SK-N-SH (cell line): ENCODE measurements around the gene GSG1L2. TPM values are rescaled to one million over a fixed set of nuclear protein-coding genes. Genes with fewer than 3 reads are reported as not detected.

ENCODE experiments used
- CTCF ChIA-PET: fragments of 300-600, 350-600 bp; formaldehyde crosslinking; extraction: SDS; loops from one replicate; lab custom pipeline; 2021; lab: Yijun Ruan, JAX
- POLR2A ChIA-PET: fragments of 350-600 bp; sonication (Branson Sonifier 250); formaldehyde crosslinking; extraction: SDS; loops from one replicate; lab custom pipeline; 2020; ENCODE audit warnings: antibody characterized with exemption, inconsistent platforms; lab: Yijun Ruan, JAX
- DNase-seq: peaks from one replicate; pipeline ENCODE4 v3.0.0; 2012
- H2AFZ ChIP-seq: fragments of 200-600 bp; sonication (generic); 2 replicates; pipeline ENCODE4 v1.8.1; 2016; ENCODE audit warnings: antibody characterized with exemption, mild to moderate bottlenecking, low read depth
- H3F3A ChIP-seq: fragments of 200-600 bp; sonication (generic); replicated peaks from 2 replicates; pipeline ENCODE3; 2016; ENCODE audit warnings: antibody characterized with exemption, mild to moderate bottlenecking; ENCODE audit not compliant: insufficient read depth
- H3K27ac ChIP-seq, 2 experiments: fragments of 200-500 bp in 1 of 2; fragments of 200-600 bp in 1 of 2; sonication (Bioruptor generic) in 1 of 2; sonication (generic), shearing (Covaris generic) in 1 of 2; 2 replicates each; pipeline versions ENCODE4 v1.5.1 to v1.6.1; 2014 to 2016; ENCODE audit warnings: low read depth in 2 of 2, inconsistent platforms in 1 of 2, low read length in 1 of 2, mild to moderate bottlenecking in 1 of 2, mixed read lengths in 1 of 2
- H3K27me3 ChIP-seq: fragments of 200-600 bp; sonication (generic), shearing (Covaris generic); 2 replicates; pipeline ENCODE4 v1.6.1; 2016; ENCODE audit warnings: mixed run types; ENCODE audit not compliant: insufficient read depth
- H3K36me3 ChIP-seq, 2 experiments: fragments of 200-500 bp in 1 of 2; fragments of 200-600 bp in 1 of 2; sonication (Bioruptor generic) in 1 of 2; sonication (generic) in 1 of 2; replicated peaks in 1 of 2; 2 replicates each; pipeline versions ENCODE3 to v1.5.1; 2014 to 2016; ENCODE audit warnings: low read length in 1 of 2, mild to moderate bottlenecking in 1 of 2; ENCODE audit not compliant: insufficient read depth in 2 of 2, control insufficient read depth in 1 of 2
- H3K4me1 ChIP-seq, 2 experiments: fragments of 200-500 bp in 1 of 2; fragments of 200-600 bp in 1 of 2; sonication (Bioruptor generic) in 1 of 2; sonication (generic), shearing (Covaris generic) in 1 of 2; 2 replicates each; pipeline versions ENCODE4 v1.5.1 to v1.6.1; 2014 to 2016; ENCODE audit warnings: low read depth in 1 of 2, low read length in 1 of 2, mixed run types in 1 of 2; ENCODE audit not compliant: insufficient read depth in 2 of 2, control insufficient read depth in 1 of 2
- H3K4me2 ChIP-seq: fragments of 200-600 bp; sonication (generic), shearing (Covaris generic); 2 replicates; pipeline ENCODE4 v1.6.1; 2017; ENCODE audit warnings: mixed run types
- H3K4me3 ChIP-seq, 2 experiments: fragments of 200-500 bp in 1 of 2; fragments of 200-600 bp in 1 of 2; sonication (Bioruptor generic) in 1 of 2; sonication (generic), shearing (Covaris generic) in 1 of 2; 2 replicates each; pipeline versions ENCODE4 v1.5.1 to v1.8.1; 2014 to 2016; ENCODE audit warnings: low read depth in 2 of 2, inconsistent platforms in 1 of 2, low read length in 1 of 2, mild to moderate bottlenecking in 1 of 2, mixed read lengths in 1 of 2, moderate library complexity in 1 of 2
- H3K79me2 ChIP-seq: fragments of 200-600 bp; sonication (generic); 2 replicates; pipeline ENCODE4 v1.8.1; 2017; ENCODE audit warnings: mild to moderate bottlenecking; ENCODE audit not compliant: insufficient read depth
- H3K9ac ChIP-seq: fragments of 200-600 bp; sonication (generic); 2 replicates; pipeline ENCODE4 v1.6.1; 2017; ENCODE audit warnings: mixed run types
- H3K9me2 ChIP-seq: fragments of 200-600 bp; sonication (generic); 2 replicates; pipeline ENCODE4 v1.6.1; 2017; ENCODE audit warnings: mixed run types
- H3K9me3 ChIP-seq: fragments of 200-600 bp; sonication (generic); 2 replicates; pipeline ENCODE4 v1.6.1; 2017; ENCODE audit warnings: mixed run types, mild to moderate bottlenecking, moderate library complexity
- H4K20me1 ChIP-seq: fragments of 200-600 bp; sonication (generic); 2 replicates; pipeline ENCODE4 v1.6.1; 2017; ENCODE audit warnings: mild to moderate bottlenecking, mixed run types; ENCODE audit not compliant: insufficient read depth
- EZH2phosphoT487 ChIP-seq: fragments of 200-600 bp; sonication (generic); IDR thresholded peaks from 2 replicates; pipeline ENCODE4 v1.6.1; 2017; ENCODE audit warnings: low read depth, mixed run types, mild to moderate bottlenecking, antibody characterized with exemption, moderate library complexity, borderline replicate concordance
- FOXJ3 ChIP-seq: sonication (generic); formaldehyde crosslinking; IDR thresholded peaks from 2 replicates; pipeline ENCODE4 v1.5.1; 2020; ENCODE audit warnings: mild to moderate bottlenecking, missing genetic modification reagents
- FOXM1 ChIP-seq: IDR thresholded peaks from 2 replicates; pipeline ENCODE4 v1.4.0; 2012; ENCODE audit warnings: low read depth, mild to moderate bottlenecking
- GATA2 ChIP-seq: sonication (generic); formaldehyde crosslinking; IDR thresholded peaks from 2 replicates; pipeline ENCODE4 v1.5.0; 2020; ENCODE audit warnings: mild to moderate bottlenecking, missing genetic modification reagents
- MEF2A ChIP-seq: IDR thresholded peaks from 2 replicates; pipeline ENCODE4 v1.4.0; 2012; ENCODE audit warnings: low read depth, borderline replicate concordance
- MXI1 ChIP-seq: IDR thresholded peaks from 2 replicates; pipeline ENCODE4 v1.6.1; 2012; ENCODE audit warnings: mild to moderate bottlenecking, low read depth, low read length, improper control_type of control experiment
- NFIC ChIP-seq: IDR thresholded peaks from 2 replicates; pipeline ENCODE4 v1.4.0; 2012; ENCODE audit warnings: borderline replicate concordance
- NRF1 ChIP-seq: IDR thresholded peaks from 2 replicates; pipeline ENCODE4 v1.6.1; 2012; ENCODE audit warnings: low read depth, mild to moderate bottlenecking, low read length
- RCOR1 ChIP-seq: fragments of 150-350 bp; IDR thresholded peaks from 2 replicates; pipeline ENCODE4 v1.6.1; 2017; ENCODE audit warnings: antibody characterized with exemption, low read length
- RFX5 ChIP-seq: IDR thresholded peaks from 2 replicates; pipeline ENCODE4 v1.6.1; 2012; ENCODE audit warnings: mild to moderate bottlenecking, improper control_type of control experiment, low read length
- RXRA ChIP-seq: IDR thresholded peaks from 2 replicates; pipeline ENCODE4 v1.4.0; 2012; ENCODE audit warnings: low read depth, mild to moderate bottlenecking, borderline replicate concordance
- TAF1 ChIP-seq: IDR thresholded peaks from 2 replicates; pipeline ENCODE4 v1.6.1; 2012; ENCODE audit warnings: low read depth, mild to moderate bottlenecking, low read length, moderate library complexity, borderline replicate concordance
- TCF12 ChIP-seq: IDR thresholded peaks from 2 replicates; pipeline ENCODE4 v1.4.0; 2012
- TEAD4 ChIP-seq: IDR thresholded peaks from 2 replicates; pipeline ENCODE4 v1.4.0; 2012; ENCODE audit warnings: mild to moderate bottlenecking, borderline replicate concordance; ENCODE audit not compliant: insufficient read depth
- WGBS: methylation state at CpG from one replicate; pipeline ENCODE4 v1.1.6; 2017; ENCODE audit warnings: low lambda C conversion rate; 5-methylcytosine and 5-hydroxymethylcytosine counted together
- polyA plus RNA-seq, 3 experiments: library from polyadenylated mRNA; depleted of rRNA; stranded (reverse); fragments of >200 nt; gene quantifications; 2 replicates each; pipeline ENCODE4 v1.2.3, GENCODE V29; 2012
- TF ChIP-seq, protein P1 (sequence below): IDR thresholded peaks from 2 replicates; pipeline ENCODE4 v1.4.0; 2012; ENCODE audit warnings: low read depth, borderline replicate concordance
- TF ChIP-seq, protein P2 (sequence below): IDR thresholded peaks from 2 replicates; pipeline ENCODE4; 2012
- TF ChIP-seq, protein P3 (sequence below): fragments of 150-350 bp; IDR thresholded peaks from 2 replicates; pipeline ENCODE4 v1.6.1; 2016; ENCODE audit warnings: mild to moderate bottlenecking, low read depth, low read length
- TF ChIP-seq, protein P4 (sequence below): IDR thresholded peaks from 2 replicates; pipeline ENCODE4 v1.4.0; 2012; ENCODE audit warnings: low read depth
- TF ChIP-seq, protein P5 (sequence below): IDR thresholded peaks from 2 replicates; pipeline ENCODE4 v1.6.1; 2012; ENCODE audit warnings: mild to moderate bottlenecking, low read depth, low read length, moderate library complexity

GSG1L2 gene
- polyA plus RNA-seq, 1 of the 3 experiments (the other 2 are of a cell fraction): not detected

DNA sequence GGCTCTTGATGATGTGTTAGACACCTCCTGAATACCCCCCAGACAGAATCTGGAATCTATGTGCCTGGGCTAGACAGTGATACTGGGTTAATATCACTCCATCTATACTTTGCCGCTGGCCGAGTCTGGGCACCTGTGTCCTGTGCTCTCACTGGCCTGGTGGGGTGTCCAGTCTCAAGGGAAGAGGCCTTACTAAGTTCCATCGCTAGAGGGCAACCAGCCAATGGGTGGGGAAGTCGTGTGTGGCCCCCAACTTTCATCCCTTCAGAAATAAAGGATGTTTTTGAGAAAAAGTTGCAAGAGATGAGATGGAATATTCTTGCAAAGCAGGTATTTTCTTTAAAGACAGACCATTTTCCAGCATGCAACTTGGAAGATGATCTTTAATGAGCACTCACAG lies 2.2 kb upstream of the GSG1L2 start:
- no peak overlapping the region for H3K4me3 ChIP-seq
- TF ChIP-seq, protein P1, sequence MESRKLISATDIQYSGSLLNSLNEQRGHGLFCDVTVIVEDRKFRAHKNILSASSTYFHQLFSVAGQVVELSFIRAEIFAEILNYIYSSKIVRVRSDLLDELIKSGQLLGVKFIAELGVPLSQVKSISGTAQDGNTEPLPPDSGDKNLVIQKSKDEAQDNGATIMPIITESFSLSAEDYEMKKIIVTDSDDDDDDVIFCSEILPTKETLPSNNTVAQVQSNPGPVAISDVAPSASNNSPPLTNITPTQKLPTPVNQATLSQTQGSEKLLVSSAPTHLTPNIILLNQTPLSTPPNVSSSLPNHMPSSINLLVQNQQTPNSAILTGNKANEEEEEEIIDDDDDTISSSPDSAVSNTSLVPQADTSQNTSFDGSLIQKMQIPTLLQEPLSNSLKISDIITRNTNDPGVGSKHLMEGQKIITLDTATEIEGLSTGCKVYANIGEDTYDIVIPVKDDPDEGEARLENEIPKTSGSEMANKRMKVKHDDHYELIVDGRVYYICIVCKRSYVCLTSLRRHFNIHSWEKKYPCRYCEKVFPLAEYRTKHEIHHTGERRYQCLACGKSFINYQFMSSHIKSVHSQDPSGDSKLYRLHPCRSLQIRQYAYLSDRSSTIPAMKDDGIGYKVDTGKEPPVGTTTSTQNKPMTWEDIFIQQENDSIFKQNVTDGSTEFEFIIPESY: no peak
- no peak for TF ChIP-seq RXRA
- TF ChIP-seq NRF1: no peak
- TF ChIP-seq, protein P2, sequence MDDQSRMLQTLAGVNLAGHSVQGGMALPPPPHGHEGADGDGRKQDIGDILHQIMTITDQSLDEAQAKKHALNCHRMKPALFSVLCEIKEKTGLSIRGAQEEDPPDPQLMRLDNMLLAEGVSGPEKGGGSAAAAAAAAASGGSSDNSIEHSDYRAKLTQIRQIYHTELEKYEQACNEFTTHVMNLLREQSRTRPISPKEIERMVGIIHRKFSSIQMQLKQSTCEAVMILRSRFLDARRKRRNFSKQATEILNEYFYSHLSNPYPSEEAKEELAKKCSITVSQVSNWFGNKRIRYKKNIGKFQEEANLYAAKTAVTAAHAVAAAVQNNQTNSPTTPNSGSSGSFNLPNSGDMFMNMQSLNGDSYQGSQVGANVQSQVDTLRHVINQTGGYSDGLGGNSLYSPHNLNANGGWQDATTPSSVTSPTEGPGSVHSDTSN: no peak
- TF ChIP-seq, protein P3, sequence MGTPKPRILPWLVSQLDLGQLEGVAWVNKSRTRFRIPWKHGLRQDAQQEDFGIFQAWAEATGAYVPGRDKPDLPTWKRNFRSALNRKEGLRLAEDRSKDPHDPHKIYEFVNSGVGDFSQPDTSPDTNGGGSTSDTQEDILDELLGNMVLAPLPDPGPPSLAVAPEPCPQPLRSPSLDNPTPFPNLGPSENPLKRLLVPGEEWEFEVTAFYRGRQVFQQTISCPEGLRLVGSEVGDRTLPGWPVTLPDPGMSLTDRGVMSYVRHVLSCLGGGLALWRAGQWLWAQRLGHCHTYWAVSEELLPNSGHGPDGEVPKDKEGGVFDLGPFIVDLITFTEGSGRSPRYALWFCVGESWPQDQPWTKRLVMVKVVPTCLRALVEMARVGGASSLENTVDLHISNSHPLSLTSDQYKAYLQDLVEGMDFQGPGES: no peak
- no peak overlapping the region for H3K27ac ChIP-seq
- H3K4me2 ChIP-seq: no peak overlapping the region
- no peak overlapping the region for H2AFZ ChIP-seq
- H3K36me3 ChIP-seq: no peaks in the 10 kb centered on the region
- peaks cover 10% of the 10 kb centered on the region; the same call in 1 of the 2 replicates for H3K27me3 ChIP-seq
- no peaks in the 10 kb centered on the region for H3K9me2 ChIP-seq
- no peaks in the 10 kb centered on the region for H3K4me1 ChIP-seq
- no peaks in the 10 kb centered on the region for H4K20me1 ChIP-seq
- no peaks in the 10 kb centered on the region for H3F3A ChIP-seq
- no peaks in the 10 kb centered on the region for H3K79me2 ChIP-seq
- CTCF ChIA-PET: no interaction called here
- 9% methylated on average over 4 of the region's 4 CpGs for WGBS
- no peaks in the 10 kb centered on the region for H3K9me3 ChIP-seq
- POLR2A ChIA-PET: no interaction called here
- no peak overlapping the region for H3K9ac ChIP-seq
- DNase-seq: no peak

DNA sequence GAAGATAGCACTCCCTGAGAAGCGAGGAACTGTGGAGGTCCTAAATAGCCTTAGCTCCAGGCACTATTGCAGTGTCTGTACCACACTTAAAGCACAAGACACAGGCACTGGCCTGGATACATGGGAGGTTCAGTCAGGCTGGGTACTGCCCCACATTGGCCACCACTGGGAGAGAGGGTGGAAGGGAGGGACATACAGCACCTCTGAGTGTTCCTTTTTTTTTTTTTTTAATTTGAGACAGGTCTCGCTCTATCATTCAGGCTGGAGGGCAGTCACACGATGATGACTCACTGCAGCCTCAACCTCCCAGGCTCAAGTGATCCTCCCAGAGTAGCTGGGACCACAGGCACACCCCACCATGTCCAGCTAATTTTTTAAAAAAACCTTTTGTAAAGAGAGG lies 1.4 kb downstream of the GSG1L2 start:
- H3K9ac ChIP-seq: no peak overlapping the region
- H3K4me3 ChIP-seq: no peak overlapping the region
- H3F3A ChIP-seq: no peaks in the 10 kb centered on the region
- ChIA-PET CTCF (no interaction called here), POLR2A (no interaction called here)
- H3K4me1 ChIP-seq: no peaks in the 10 kb centered on the region
- no peaks in the 10 kb centered on the region for H3K9me2 ChIP-seq
- no peak for DNase-seq
- no peak overlapping the region for H3K4me2 ChIP-seq
- no peak overlapping the region for H3K27ac ChIP-seq
- no peaks in the 10 kb centered on the region for H3K79me2 ChIP-seq
- peaks cover 10% of the 10 kb centered on the region; the same call in 1 of the 2 replicates for H3K27me3 ChIP-seq
- no peaks in the 10 kb centered on the region for H3K36me3 ChIP-seq
- H2AFZ ChIP-seq: no peak overlapping the region
- 7% methylated on average over 3 of the region's 3 CpGs for WGBS
- no peaks in the 10 kb centered on the region for H3K9me3 ChIP-seq
- H4K20me1 ChIP-seq: no peaks in the 10 kb centered on the region
- TF ChIP-seq, protein P4, sequence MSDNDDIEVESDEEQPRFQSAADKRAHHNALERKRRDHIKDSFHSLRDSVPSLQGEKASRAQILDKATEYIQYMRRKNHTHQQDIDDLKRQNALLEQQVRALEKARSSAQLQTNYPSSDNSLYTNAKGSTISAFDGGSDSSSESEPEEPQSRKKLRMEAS: no peak
- TF ChIP-seq NFIC (no peak), TEAD4 (no peak), MXI1 (no peak), MEF2A (no peak), FOXM1 (no peak), RFX5 (no peak), NRF1 (no peak), FOXJ3 (CRISPR knock-in tag) (no peak), RCOR1 (no peak), TAF1 (no peak), RXRA (no peak), TCF12 (no peak), GATA2 (no peak), EZH2phosphoT487 (no peak)
- TF ChIP-seq, protein P5, sequence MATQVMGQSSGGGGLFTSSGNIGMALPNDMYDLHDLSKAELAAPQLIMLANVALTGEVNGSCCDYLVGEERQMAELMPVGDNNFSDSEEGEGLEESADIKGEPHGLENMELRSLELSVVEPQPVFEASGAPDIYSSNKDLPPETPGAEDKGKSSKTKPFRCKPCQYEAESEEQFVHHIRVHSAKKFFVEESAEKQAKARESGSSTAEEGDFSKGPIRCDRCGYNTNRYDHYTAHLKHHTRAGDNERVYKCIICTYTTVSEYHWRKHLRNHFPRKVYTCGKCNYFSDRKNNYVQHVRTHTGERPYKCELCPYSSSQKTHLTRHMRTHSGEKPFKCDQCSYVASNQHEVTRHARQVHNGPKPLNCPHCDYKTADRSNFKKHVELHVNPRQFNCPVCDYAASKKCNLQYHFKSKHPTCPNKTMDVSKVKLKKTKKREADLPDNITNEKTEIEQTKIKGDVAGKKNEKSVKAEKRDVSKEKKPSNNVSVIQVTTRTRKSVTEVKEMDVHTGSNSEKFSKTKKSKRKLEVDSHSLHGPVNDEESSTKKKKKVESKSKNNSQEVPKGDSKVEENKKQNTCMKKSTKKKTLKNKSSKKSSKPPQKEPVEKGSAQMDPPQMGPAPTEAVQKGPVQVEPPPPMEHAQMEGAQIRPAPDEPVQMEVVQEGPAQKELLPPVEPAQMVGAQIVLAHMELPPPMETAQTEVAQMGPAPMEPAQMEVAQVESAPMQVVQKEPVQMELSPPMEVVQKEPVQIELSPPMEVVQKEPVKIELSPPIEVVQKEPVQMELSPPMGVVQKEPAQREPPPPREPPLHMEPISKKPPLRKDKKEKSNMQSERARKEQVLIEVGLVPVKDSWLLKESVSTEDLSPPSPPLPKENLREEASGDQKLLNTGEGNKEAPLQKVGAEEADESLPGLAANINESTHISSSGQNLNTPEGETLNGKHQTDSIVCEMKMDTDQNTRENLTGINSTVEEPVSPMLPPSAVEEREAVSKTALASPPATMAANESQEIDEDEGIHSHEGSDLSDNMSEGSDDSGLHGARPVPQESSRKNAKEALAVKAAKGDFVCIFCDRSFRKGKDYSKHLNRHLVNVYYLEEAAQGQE: no peak
- TF ChIP-seq, protein P2: no peak
